Measurements from ENCODE around the gene FN3K. TPM values are rescaled to one million over a fixed set of nuclear protein-coding genes. Genes with fewer than 3 reads are reported as not detected.

FN3K gene
- total and polyA plus RNA-seq, 2 of the 13 experiments (the other 11 are each of a cell fraction or from before 2014, with no cell fraction given) = 3.5 to 12.2 TPM

- TF ChIP-seq REST (IDR thresholded peaks at IDR 0.05; ENCODE audit: borderline replicate concordance in 1 of 2, low read depth in 1 of 2, low read length in 2 of 2) (no peak), SRY (CRISPR knock-in tag; IDR thresholded peaks at IDR 0.05) (no peak; the same call in 1 of the 2 replicates), THYN1 (CRISPR knock-in tag; IDR thresholded peaks at IDR 0.05; ENCODE audit: borderline replicate concordance, low read depth) (no peak), MYPOP (CRISPR knock-in tag; IDR thresholded peaks at IDR 0.05) (no peak), ELF4 (CRISPR knock-in tag; IDR thresholded peaks at IDR 0.05; ENCODE audit: borderline replicate concordance) (no peak), ZNF513 (CRISPR knock-in tag; conservative IDR thresholded peaks at IDR 0.05) (no peak), TEF (CRISPR knock-in tag; IDR thresholded peaks at IDR 0.05) (peak; percentile 59), ZNF878 (CRISPR knock-in tag; IDR thresholded peaks at IDR 0.05) (no peak), ZNF547 (CRISPR knock-in tag; IDR thresholded peaks at IDR 0.05) (peak; percentile 84), POLR2A (IDR thresholded peaks at IDR 0.05; ENCODE audit: insufficient read depth in 1 of 2, low read depth in 2 of 2, low read length in 2 of 2) (peak; percentile 67 to 91), ZNF567 (CRISPR knock-in tag; IDR thresholded peaks at IDR 0.05; ENCODE audit: borderline replicate concordance) (no peak), POGZ (CRISPR knock-in tag; IDR thresholded peaks at IDR 0.05) (peak; percentile 12), HOXA7 (CRISPR knock-in tag; IDR thresholded peaks at IDR 0.05) (no peak), ZNF337 (CRISPR knock-in tag; IDR thresholded peaks at IDR 0.05; ENCODE audit: borderline replicate concordance, low read depth) (peak; percentile 91; the same call in 1 of the 2 replicates), SIN3A (IDR thresholded peaks at IDR 0.05; ENCODE audit: borderline replicate concordance, low read depth, low read length) (no peak), TOPORS (CRISPR knock-in tag; IDR thresholded peaks at IDR 0.05) (0 out of 2 replicates have a peak, but pooled peaks have one; percentile 68), MTA1 (CRISPR knock-in tag; IDR thresholded peaks at IDR 0.05; ENCODE audit: borderline replicate concordance) (peak; percentile 39; the same call in 1 of the 2 replicates), ZNF773 (CRISPR knock-in tag; IDR thresholded peaks at IDR 0.05; ENCODE audit: borderline replicate concordance) (peak; percentile 91; the same call in 1 of the 2 replicates), ZNF460 (CRISPR knock-in tag; IDR thresholded peaks at IDR 0.05; ENCODE audit: borderline replicate concordance) (no peak), DMAP1 (CRISPR knock-in tag; IDR thresholded peaks at IDR 0.05) (no peak; the same call in none of the 2 replicates)
These were observed at the start of gene FN3K (continued) for GRCh38 chr17:82734987-82735866.
